Transverse colon (tissue), 3 donors: ENCODE data around the gene LAPTM5.

ENCODE experiments used
- CTCF ChIP-seq, 5 experiments: fragments of 200-600 bp in 3 of 5; fragments of 450-650 bp in 2 of 5; sonication (generic) in 3 of 5; IDR thresholded peaks; 1 replicate in 2 of 5; 2 replicates in 3 of 5; pipeline ENCODE4 v1.5.1; 2016 to 2017; ENCODE audit warnings: antibody characterized with exemption in 5 of 5, inconsistent platforms in 3 of 5, mild to moderate bottlenecking in 2 of 5, moderate library complexity in 1 of 5
- EP300 ChIP-seq: sonication (generic); formaldehyde crosslinking; IDR thresholded peaks from one replicate; pipeline ENCODE4 v1.6.1; 2017; ENCODE audit warnings: antibody characterized with exemption, low read depth
- POLR2A ChIP-seq: fragments of 450-650 bp; IDR thresholded peaks from one replicate; pipeline ENCODE4 v1.6.1; 2016; ENCODE audit warnings: antibody characterized with exemption, mild to moderate bottlenecking, moderate library complexity

GRCh38 chr1:30704271-30704670, 53.3 kb downstream of the LAPTM5 start:
- TF ChIP-seq CTCF (IDR thresholded peaks at IDR 0.05), result no peak
- no peak for TF ChIP-seq POLR2A
- no peak for TF ChIP-seq EP300
